Stimulated activated CD8-positive, alpha-beta memory T cell treated with anti-CD3 and anti-CD28 coated beads, Interleukin-12 subunit alpha, Interleukin-12 subunit beta, amount 100 ng/mL, for 24 hours (primary cell): ENCODE results near the gene MEN1.

Experiments
- DNase-seq: peaks from one replicate; pipeline ENCODE4 v3.0.0-alpha.2; 2020; ENCODE audit errors: extremely low read depth

MEN1 gene

GRCh38 chr11:64784813-64785581 is 25.4 kb downstream of the MEN1 start:
- no peak for DNase-seq

GRCh38 chr11:64778473-64779298 is 31.7 kb downstream of the MEN1 start, which contains the start of gene SF1:
TSS of gene SF1 (minus strand) at chr11:64778542. CDS start at chr11:64778392, 150 bp downstream.
- peak; percentile 97 for DNase-seq

GRCh38 chr11:64778223-64778472 is 32.2 kb downstream of the MEN1 start:
- no peak for DNase-seq

GRCh38 chr11:64777449-64778222 is 32.7 kb downstream of the MEN1 start:
- peak; percentile 60 for DNase-seq

- no peak for DNase-seq
These were observed 33.5 kb downstream of the MEN1 start for GRCh38 chr11:64776875-64777274.

- DNase-seq: no peak
These were observed 33.9 kb downstream of the MEN1 start for GRCh38 chr11:64776425-64776824.

- no peak for DNase-seq
These were observed 36.2 kb downstream of the MEN1 start for GRCh38 chr11:64774144-64774543.

- DNase-seq: no peak
These were observed 37.9 kb downstream of the MEN1 start for GRCh38 chr11:64772303-64773018.

- DNase-seq: no peak
These were observed 38.5 kb downstream of the MEN1 start for GRCh38 chr11:64771861-64772260.

- no peak for DNase-seq
These were observed 40.2 kb downstream of the MEN1 start for GRCh38 chr11:64770120-64770519.

GRCh38 chr11:64769283-64769682 is 41.1 kb downstream of the MEN1 start:
- DNase-seq: no peak

GRCh38 chr11:64768300-64768694 is 42.1 kb downstream of the MEN1 start:
- DNase-seq: no peak

- DNase-seq: no peak
These were observed 42.7 kb downstream of the MEN1 start for GRCh38 chr11:64767344-64768299.

- DNase-seq: no peak
These were observed 43.5 kb downstream of the MEN1 start for GRCh38 chr11:64766881-64767280.

- DNase-seq: no peak
These were observed 44.3 kb downstream of the MEN1 start for GRCh38 chr11:64765851-64766665.

- no peak for DNase-seq
These were observed 45.0 kb downstream of the MEN1 start for GRCh38 chr11:64765291-64765850.

- no peak for DNase-seq
These were observed 45.6 kb downstream of the MEN1 start for GRCh38 chr11:64764753-64765152.

- DNase-seq: no peak
These were observed 46.2 kb downstream of the MEN1 start for GRCh38 chr11:64764040-64764611.

GRCh38 chr11:64763526-64764039 is 46.8 kb downstream of the MEN1 start:
- DNase-seq: no peak
